K562 (cell line): ENCODE results near the gene EFS. TPM values are rescaled to one million over a fixed set of nuclear protein-coding genes. Genes with fewer than 3 reads are reported as not detected.

Experiments used
- ARID2 ChIP-seq: fragments of 450-650 bp; IDR thresholded peaks from 2 replicates; pipeline ENCODE4 v1.6.1; 2017; ENCODE audit warnings: antibody characterized with exemption, mild to moderate bottlenecking
- CBX3 ChIP-seq, 2 experiments: IDR thresholded peaks; 1 replicate in 1 of 2; 2 replicates in 1 of 2; pipeline ENCODE4 v1.6.1; 2012; ENCODE audit warnings: inconsistent platforms in 2 of 2, low read length in 2 of 2, borderline replicate concordance in 1 of 2, control low read depth in 1 of 2
- FOXK2 ChIP-seq, 2 experiments: fragments of 450-650 bp; IDR thresholded peaks in 1 of 2; conservative IDR thresholded peaks in 1 of 2; 2 replicates each; pipeline ENCODE4 v1.6.1; 2016; ENCODE audit warnings: low read depth in 2 of 2, mild to moderate bottlenecking in 1 of 2
- IRF2 ChIP-seq: sonication (generic); formaldehyde crosslinking; IDR thresholded peaks from 2 replicates; pipeline ENCODE4 v1.8.1; 2022; ENCODE audit warnings: mild to moderate bottlenecking, missing genetic modification reagents
- LCOR ChIP-seq: sonication (generic); formaldehyde crosslinking; IDR thresholded peaks from 2 replicates; pipeline ENCODE4 v1.8.0; 2022; ENCODE audit warnings: mild to moderate bottlenecking, missing genetic modification reagents
- NFATC3 ChIP-seq: fragments of 450-650 bp; IDR thresholded peaks from 2 replicates; pipeline ENCODE4 v1.6.1; 2017; ENCODE audit warnings: mild to moderate bottlenecking
- RBM14 ChIP-seq: fragments of 200-400 bp; formaldehyde crosslinking; IDR thresholded peaks from 2 replicates; pipeline ENCODE4 v1.6.1; 2018; ENCODE audit warnings: low read depth, mild to moderate bottlenecking, low read length, moderate library complexity, borderline replicate concordance; ENCODE audit not compliant: insufficient read depth
- TEAD4 ChIP-seq, 2 experiments: sonication (generic) in 1 of 2; formaldehyde crosslinking in 1 of 2; IDR thresholded peaks; 2 replicates each; pipeline versions ENCODE4 v1.6.1 to v1.8.0; 2012 to 2022; ENCODE audit warnings: borderline replicate concordance in 1 of 2, inconsistent platforms in 1 of 2, low read length in 1 of 2, mild to moderate bottlenecking in 1 of 2, missing genetic modification reagents in 1 of 2
- ZNF717 ChIP-seq: fragments of 250-450 bp; sonication (Bioruptor Pico); IDR thresholded peaks from 2 replicates; pipeline ENCODE4 v1.5.0; 2021
- polyA plus RNA-seq, 8 experiments: library from polyadenylated mRNA; depleted of rRNA in 4 of 8; stranded (reverse) in 5 of 8; unstranded in 3 of 8; fragments of >200 nt; fragmentation: Nextera tagmentation in 2 of 8; fragmentation: Illumina TruSeq in 1 of 8; extraction: Ambion mirVana in 2 of 8; extraction: Trizol in 1 of 8; gene quantifications; 2 replicates each; pipeline versions ENCODE4 v1.2.1 to v1.2.3, GENCODE V29; 2011 to 2014; ENCODE audit warnings: inconsistent platforms in 1 of 8, missing spikeins in 1 of 8
- total RNA-seq, 7 experiments: library from RNA; depleted of rRNA in 6 of 7; stranded (reverse); fragments of >200 nt in 6 of 7; fragmentation: Illumina TruSeq in 2 of 7; extraction: Trizol in 2 of 7; gene quantifications; 2 replicates each; pipeline versions ENCODE4 v1.2.1 to v1.2.3, GENCODE V29; 2011 to 2021; ENCODE audit warnings: low replicate concordance in 1 of 7
- TF ChIP-seq, protein P1 (sequence below): fragments of 450-650 bp; IDR thresholded peaks from 2 replicates; pipeline ENCODE4 v1.7.1; 2018; ENCODE audit warnings: mild to moderate bottlenecking, low read depth; ENCODE audit not compliant: partially characterized antibody
- TF ChIP-seq, protein P2 (sequence below), 2 experiments: fragments of 450-650 bp in 1 of 2; sonication (generic) in 1 of 2; formaldehyde crosslinking in 1 of 2; IDR thresholded peaks in 1 of 2; conservative IDR thresholded peaks in 1 of 2; 2 replicates each; pipeline versions ENCODE4 v1.6.1 to v1.8.1; 2016 to 2023; ENCODE audit warnings: mild to moderate bottlenecking in 2 of 2, moderate library complexity in 2 of 2, inconsistent platforms in 1 of 2, missing genetic modification reagents in 1 of 2
- TF ChIP-seq, protein P3 (sequence below): sonication (generic); formaldehyde crosslinking; IDR thresholded peaks from 2 replicates; pipeline ENCODE4 v1.8.0; 2023; ENCODE audit warnings: mild to moderate bottlenecking, missing genetic modification reagents
- TF ChIP-seq, protein P4 (sequence below): fragments of 450-650 bp; formaldehyde crosslinking; IDR thresholded peaks from 2 replicates; pipeline ENCODE4 v1.4.0; 2020; ENCODE audit warnings: mild to moderate bottlenecking, moderate library complexity
- TF ChIP-seq, protein P5 (sequence below): IDR thresholded peaks from 2 replicates; pipeline ENCODE4 v1.6.1; 2011; ENCODE audit not compliant: insufficient read length; ENCODE audit errors: extremely low read depth
- TF ChIP-seq, protein P6 (sequence below), 3 experiments: IDR thresholded peaks in 2 of 3; conservative IDR thresholded peaks in 1 of 3; 2 replicates each; pipeline ENCODE4 v1.5.1; 2011 to 2012; ENCODE audit warnings: low read length in 3 of 3, mild to moderate bottlenecking in 3 of 3, control low read depth in 2 of 3, improper control_type of control experiment in 1 of 3, inconsistent platforms in 1 of 3, low read depth in 1 of 3, mixed read lengths in 1 of 3, moderate library complexity in 1 of 3; ENCODE audit not compliant: insufficient read depth in 2 of 3

The EFS gene
- total and polyA plus RNA-seq, 9 of the 15 experiments (the other 6 are each of a cell fraction or from before 2014, with no cell fraction given), result 0.01 to 0.03 TPM; not detected in 7

DNA sequence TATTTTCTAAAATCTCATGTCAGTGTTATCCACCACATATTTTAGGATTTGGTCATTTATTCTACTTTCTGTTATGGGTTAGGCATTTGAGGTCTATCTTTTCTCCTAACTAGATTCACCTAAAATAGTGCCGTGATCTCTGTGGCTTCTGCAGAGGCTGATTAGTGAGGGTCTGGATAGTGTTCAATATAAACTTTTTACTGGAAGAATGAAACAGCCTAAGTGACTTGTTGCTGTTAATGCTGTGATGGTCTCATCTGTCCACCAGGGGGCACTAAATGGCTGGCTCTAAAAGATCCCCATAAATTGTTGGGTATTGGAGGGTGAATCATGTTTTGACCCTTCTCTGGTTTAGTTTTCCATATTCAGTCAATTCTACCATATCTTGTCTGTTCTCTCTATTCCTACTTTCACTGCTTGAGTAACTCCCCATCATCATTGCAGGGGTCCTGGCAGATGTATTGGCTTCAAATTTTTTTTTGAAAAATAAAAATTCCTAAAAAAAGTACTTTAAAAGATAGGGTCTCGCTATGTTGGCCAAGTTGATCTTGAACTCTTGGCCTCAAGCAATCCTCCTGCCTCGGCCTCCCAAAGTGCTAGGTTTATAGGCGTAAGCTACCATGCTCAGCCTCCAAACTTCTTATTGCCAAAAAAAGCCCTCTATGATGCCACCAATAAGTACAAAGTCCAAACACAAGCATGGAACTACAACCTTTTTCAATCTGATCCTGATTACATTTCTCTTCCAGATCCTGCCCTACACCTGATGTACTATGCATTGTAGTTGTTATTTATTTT, 36.8 kb downstream of the EFS start (continued):
- TF ChIP-seq, protein P1, sequence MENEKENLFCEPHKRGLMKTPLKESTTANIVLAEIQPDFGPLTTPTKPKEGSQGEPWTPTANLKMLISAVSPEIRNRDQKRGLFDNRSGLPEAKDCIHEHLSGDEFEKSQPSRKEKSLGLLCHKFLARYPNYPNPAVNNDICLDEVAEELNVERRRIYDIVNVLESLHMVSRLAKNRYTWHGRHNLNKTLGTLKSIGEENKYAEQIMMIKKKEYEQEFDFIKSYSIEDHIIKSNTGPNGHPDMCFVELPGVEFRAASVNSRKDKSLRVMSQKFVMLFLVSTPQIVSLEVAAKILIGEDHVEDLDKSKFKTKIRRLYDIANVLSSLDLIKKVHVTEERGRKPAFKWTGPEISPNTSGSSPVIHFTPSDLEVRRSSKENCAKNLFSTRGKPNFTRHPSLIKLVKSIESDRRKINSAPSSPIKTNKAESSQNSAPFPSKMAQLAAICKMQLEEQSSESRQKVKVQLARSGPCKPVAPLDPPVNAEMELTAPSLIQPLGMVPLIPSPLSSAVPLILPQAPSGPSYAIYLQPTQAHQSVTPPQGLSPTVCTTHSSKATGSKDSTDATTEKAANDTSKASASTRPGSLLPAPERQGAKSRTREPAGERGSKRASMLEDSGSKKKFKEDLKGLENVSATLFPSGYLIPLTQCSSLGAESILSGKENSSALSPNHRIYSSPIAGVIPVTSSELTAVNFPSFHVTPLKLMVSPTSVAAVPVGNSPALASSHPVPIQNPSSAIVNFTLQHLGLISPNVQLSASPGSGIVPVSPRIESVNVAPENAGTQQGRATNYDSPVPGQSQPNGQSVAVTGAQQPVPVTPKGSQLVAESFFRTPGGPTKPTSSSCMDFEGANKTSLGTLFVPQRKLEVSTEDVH, result peak; percentile 31
- TF ChIP-seq ARID2 (0 out of 2 replicates have a peak, but pooled peaks have one; percentile 20), TEAD4 (IDR thresholded peaks at IDR 0.05; ENCODE audit: low read length) (peak; percentile 27; the same call in 1 of the 2 replicates), TEAD4 (CRISPR knock-in tag; IDR thresholded peaks at IDR 0.05; ENCODE audit: borderline replicate concordance) (no peak), IRF2 (CRISPR knock-in tag) (no peak), CBX3 (IDR thresholded peaks at IDR 0.05; ENCODE audit: borderline replicate concordance in 1 of 2, low read length in 2 of 2) (0 out of 3 replicates have a peak, but pooled peaks of 1 of the 2 experiments have one; percentile 20), LCOR (0 out of 2 replicates have a peak, but pooled peaks have one; percentile 43), FOXK2 (conservative IDR thresholded peaks at IDR 0.05 in 1 of 2, IDR thresholded peaks at IDR 0.05 in 1 of 2; ENCODE audit: low read depth in 2 of 2) (peak; percentile 59 to 70; a peak in 2 of 4 replicates), ZNF717 (CRISPR knock-in tag) (no peak), RBM14 (no peak), NFATC3 (0 out of 2 replicates have a peak, but pooled peaks have one; percentile 26)
- TF ChIP-seq, protein P2, sequence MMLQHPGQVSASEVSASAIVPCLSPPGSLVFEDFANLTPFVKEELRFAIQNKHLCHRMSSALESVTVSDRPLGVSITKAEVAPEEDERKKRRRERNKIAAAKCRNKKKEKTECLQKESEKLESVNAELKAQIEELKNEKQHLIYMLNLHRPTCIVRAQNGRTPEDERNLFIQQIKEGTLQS (IDR thresholded peaks at IDR 0.05), result no peak
- TF ChIP-seq, protein P2 (CRISPR knock-in tag; conservative IDR thresholded peaks at IDR 0.05), result no peak
- TF ChIP-seq, protein P3, sequence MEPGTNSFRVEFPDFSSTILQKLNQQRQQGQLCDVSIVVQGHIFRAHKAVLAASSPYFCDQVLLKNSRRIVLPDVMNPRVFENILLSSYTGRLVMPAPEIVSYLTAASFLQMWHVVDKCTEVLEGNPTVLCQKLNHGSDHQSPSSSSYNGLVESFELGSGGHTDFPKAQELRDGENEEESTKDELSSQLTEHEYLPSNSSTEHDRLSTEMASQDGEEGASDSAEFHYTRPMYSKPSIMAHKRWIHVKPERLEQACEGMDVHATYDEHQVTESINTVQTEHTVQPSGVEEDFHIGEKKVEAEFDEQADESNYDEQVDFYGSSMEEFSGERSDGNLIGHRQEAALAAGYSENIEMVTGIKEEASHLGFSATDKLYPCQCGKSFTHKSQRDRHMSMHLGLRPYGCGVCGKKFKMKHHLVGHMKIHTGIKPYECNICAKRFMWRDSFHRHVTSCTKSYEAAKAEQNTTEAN (CRISPR knock-in tag), result no peak
- TF ChIP-seq, protein P4, sequence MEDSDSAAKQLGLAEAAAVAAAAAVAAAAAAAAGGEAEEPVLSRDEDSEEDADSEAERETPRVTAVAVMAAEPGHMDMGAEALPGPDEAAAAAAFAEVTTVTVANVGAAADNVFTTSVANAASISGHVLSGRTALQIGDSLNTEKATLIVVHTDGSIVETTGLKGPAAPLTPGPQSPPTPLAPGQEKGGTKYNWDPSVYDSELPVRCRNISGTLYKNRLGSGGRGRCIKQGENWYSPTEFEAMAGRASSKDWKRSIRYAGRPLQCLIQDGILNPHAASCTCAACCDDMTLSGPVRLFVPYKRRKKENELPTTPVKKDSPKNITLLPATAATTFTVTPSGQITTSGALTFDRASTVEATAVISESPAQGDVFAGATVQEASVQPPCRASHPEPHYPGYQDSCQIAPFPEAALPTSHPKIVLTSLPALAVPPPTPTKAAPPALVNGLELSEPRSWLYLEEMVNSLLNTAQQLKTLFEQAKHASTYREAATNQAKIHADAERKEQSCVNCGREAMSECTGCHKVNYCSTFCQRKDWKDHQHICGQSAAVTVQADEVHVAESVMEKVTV, result peak; percentile 87
- TF ChIP-seq, protein P5, sequence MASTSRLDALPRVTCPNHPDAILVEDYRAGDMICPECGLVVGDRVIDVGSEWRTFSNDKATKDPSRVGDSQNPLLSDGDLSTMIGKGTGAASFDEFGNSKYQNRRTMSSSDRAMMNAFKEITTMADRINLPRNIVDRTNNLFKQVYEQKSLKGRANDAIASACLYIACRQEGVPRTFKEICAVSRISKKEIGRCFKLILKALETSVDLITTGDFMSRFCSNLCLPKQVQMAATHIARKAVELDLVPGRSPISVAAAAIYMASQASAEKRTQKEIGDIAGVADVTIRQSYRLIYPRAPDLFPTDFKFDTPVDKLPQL, result no peak
- TF ChIP-seq, protein P6, sequence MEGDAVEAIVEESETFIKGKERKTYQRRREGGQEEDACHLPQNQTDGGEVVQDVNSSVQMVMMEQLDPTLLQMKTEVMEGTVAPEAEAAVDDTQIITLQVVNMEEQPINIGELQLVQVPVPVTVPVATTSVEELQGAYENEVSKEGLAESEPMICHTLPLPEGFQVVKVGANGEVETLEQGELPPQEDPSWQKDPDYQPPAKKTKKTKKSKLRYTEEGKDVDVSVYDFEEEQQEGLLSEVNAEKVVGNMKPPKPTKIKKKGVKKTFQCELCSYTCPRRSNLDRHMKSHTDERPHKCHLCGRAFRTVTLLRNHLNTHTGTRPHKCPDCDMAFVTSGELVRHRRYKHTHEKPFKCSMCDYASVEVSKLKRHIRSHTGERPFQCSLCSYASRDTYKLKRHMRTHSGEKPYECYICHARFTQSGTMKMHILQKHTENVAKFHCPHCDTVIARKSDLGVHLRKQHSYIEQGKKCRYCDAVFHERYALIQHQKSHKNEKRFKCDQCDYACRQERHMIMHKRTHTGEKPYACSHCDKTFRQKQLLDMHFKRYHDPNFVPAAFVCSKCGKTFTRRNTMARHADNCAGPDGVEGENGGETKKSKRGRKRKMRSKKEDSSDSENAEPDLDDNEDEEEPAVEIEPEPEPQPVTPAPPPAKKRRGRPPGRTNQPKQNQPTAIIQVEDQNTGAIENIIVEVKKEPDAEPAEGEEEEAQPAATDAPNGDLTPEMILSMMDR (IDR thresholded peaks at IDR 0.05 in 2 of 3, conservative IDR thresholded peaks at IDR 0.05 in 1 of 3; ENCODE audit: insufficient read depth in 2 of 3, low read depth in 1 of 3, low read length in 3 of 3), result peak; percentile 81 to 94 (median 82)
